ENCODE measurements around the gene ZNF215. TPM values are rescaled to one million over a fixed set of nuclear protein-coding genes. Genes with fewer than 3 reads are reported as not detected.

ZNF215 gene
- total and polyA plus RNA-seq, 2 of the 8 experiments (the other 6 are each of a cell fraction or from before 2014, with no cell fraction given), result 6.4 to 17.9 TPM

DNA sequence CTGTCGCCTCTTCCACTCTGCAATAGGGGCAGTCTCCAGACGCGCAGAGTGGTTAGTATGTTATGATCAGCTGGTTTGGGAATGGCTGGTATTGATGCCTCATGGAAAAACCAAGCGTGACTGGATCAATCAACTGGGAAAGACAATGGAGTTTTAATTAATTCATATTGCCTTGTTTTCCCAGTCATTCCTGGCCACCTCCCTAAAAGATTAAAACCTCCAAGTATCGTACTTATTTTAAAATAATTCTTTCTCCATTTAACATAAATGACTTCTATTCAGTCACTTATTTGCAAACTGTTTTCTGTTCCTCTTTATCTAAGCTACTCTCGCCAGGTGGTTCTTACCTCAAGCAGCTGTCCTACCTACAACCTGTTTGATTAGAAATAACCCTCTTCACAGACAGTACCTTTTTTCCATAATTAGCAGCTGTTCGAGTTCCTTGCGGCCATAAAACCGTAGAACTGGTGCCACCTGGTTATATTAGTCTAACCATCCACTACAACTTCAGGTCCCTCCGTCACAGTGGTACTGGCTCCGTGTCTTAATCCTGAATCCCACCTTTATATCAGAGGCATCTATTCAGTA lies 898 bp downstream of the ZNF215 start:
- 33% methylated on average over 11 of the region's 11 CpGs; no CpG with 5 or more reads in 1 of the 2 experiments for WGBS, 2 experiments (ENCODE audit: extremely low coverage in 1 of 2, insufficient coverage in 1 of 2, insufficient read length in 1 of 2, insufficient replicate concordance in 2 of 2, low coverage in 1 of 2, low lambda C conversion rate in 2 of 2, missing lambda C conversion rate in 1 of 2)
- Histone ChIP-seq H3K23me2 (ENCODE audit: low read depth, low read length) (peaks cover 7% of the 10 kb centered on the region; the same call in 1 of the 2 replicates), H2AFZ (ENCODE audit: low read length) (peak overlapping the region; percentile 97; the same call in 1 of the 2 replicates), H4K20me1 (replicated peaks in 1 of 2; ENCODE audit: control insufficient read depth in 1 of 2, insufficient read depth in 2 of 2, low read length in 2 of 2) (no peaks in the 10 kb centered on the region), H3K9ac (replicated peaks in 1 of 4; ENCODE audit: extremely low read depth in 1 of 4, low read depth in 3 of 4, low read length in 3 of 4) (peak overlapping the region; percentile 73 to 93 (median 84)), H3K9me3 (ENCODE audit: insufficient read depth in 2 of 2, low read depth in 1 of 2, low read length in 1 of 2) (no peaks in the 10 kb centered on the region), H3K23ac (ENCODE audit: insufficient read length) (no peak overlapping the region), H3K79me2 (ENCODE audit: control insufficient read depth in 1 of 2, insufficient read depth in 2 of 2, low read length in 2 of 2) (peaks cover 0 to 35% of the 10 kb centered on the region in 2 experiments; a peak in 2 of 4 replicates), H3K27ac (ENCODE audit: low read depth, low read length) (peak overlapping the region; percentile 72; the same call in 1 of the 2 replicates), H3K4ac (replicated peaks; ENCODE audit: insufficient read length, low read depth, low read length) (no peak overlapping the region), H3K56ac (replicated peaks; ENCODE audit: insufficient read length, low read depth, low read length) (no peak overlapping the region), H2BK120ac (replicated peaks; ENCODE audit: low read depth, low read length) (no peak overlapping the region), H3K4me1 (replicated peaks in 1 of 4; ENCODE audit: control insufficient read depth in 3 of 4, insufficient read depth in 4 of 4, low read length in 3 of 4) (peaks cover 2 to 10% (median 7%) of the 10 kb centered on the region in 4 experiments; a peak in 5 of 7 replicates), H3K79me1 (ENCODE audit: low read depth, low read length) (no peaks in the 10 kb centered on the region; the same call in 1 of the 2 replicates), H2BK5ac (ENCODE audit: low read depth, low read length) (peak overlapping the region; percentile 83; the same call in 1 of the 2 replicates), H3K14ac (ENCODE audit: insufficient read length) (no peak overlapping the region), H3K36me3 (ENCODE audit: control insufficient read depth in 2 of 4, insufficient read depth in 4 of 4, low read length in 3 of 4) (peaks cover 0 to 5% (median 0%) of the 10 kb centered on the region in 4 experiments; a peak in 2 of 8 replicates), H3K27me3 (replicated peaks in 1 of 4; ENCODE audit: control insufficient read depth in 3 of 4, extremely low read depth in 1 of 4, insufficient read depth in 3 of 4, low read length in 3 of 4) (no peaks in the 10 kb centered on the region), H4K5ac (ENCODE audit: insufficient read length, low read depth, low read length) (no peak overlapping the region), H3K4me3 (ENCODE audit: extremely low read depth in 1 of 4, insufficient read depth in 2 of 4, low read depth in 3 of 4, low read length in 4 of 4) (peak overlapping the region; percentile 58 to 99 (median 96)), H2BK15ac (ENCODE audit: low read length) (no peak overlapping the region), H3K18ac (ENCODE audit: extremely low read depth, low read length) (peak overlapping the region; percentile 88), H3K4me2 (ENCODE audit: insufficient read depth in 1 of 2, low read depth in 2 of 2, low read length in 2 of 2) (peak overlapping the region; percentile 70 to 98), H4K91ac (replicated peaks; ENCODE audit: insufficient read length, low read length) (peak overlapping the region; percentile 31), H4K8ac (ENCODE audit: extremely low read depth, insufficient read depth, low read length) (no peak overlapping the region), H2AK5ac (ENCODE audit: low read depth, low read length) (no peak overlapping the region), H2BK12ac (ENCODE audit: low read depth, low read length) (no peak overlapping the region; the same call in 1 of the 2 replicates), H2BK20ac (ENCODE audit: low read length) (no peak overlapping the region)
- peak; percentile 19 for FAIRE-seq
- CTCF ChIA-PET (ENCODE audit: partially characterized antibody), result interaction anchor here (0.7 to 1.9 kb wide), 3 partner anchors 64 to 173 kb away, joined by 3 to 5 read pairs (median 4); partner anchors contain the start of gene OR10A2
- POLR2A ChIA-PET (ENCODE audit: partially characterized antibody), result interaction anchor here (0.9 to 1.7 kb wide), 6 partner anchors 18 to 605 kb away, joined by 3 to 4 read pairs (median 3); no protein-coding TSS in a partner anchor
- DNase-seq (ENCODE audit: low read depth in 1 of 2, low spot score in 2 of 2), result no peak
- no peak for TF ChIP-seq SIN3A (conservative IDR thresholded peaks at IDR 0.05 in 1 of 2, IDR thresholded peaks at IDR 0.05 in 1 of 2; ENCODE audit: low read depth in 1 of 2, low read length in 2 of 2)
- TF ChIP-seq, protein P1, sequence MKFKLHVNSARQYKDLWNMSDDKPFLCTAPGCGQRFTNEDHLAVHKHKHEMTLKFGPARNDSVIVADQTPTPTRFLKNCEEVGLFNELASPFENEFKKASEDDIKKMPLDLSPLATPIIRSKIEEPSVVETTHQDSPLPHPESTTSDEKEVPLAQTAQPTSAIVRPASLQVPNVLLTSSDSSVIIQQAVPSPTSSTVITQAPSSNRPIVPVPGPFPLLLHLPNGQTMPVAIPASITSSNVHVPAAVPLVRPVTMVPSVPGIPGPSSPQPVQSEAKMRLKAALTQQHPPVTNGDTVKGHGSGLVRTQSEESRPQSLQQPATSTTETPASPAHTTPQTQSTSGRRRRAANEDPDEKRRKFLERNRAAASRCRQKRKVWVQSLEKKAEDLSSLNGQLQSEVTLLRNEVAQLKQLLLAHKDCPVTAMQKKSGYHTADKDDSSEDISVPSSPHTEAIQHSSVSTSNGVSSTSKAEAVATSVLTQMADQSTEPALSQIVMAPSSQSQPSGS (IDR thresholded peaks at IDR 0.05; ENCODE audit: low read length), result no peak
- no peak for TF ChIP-seq CBX8 (IDR thresholded peaks at IDR 0.05; ENCODE audit: borderline replicate concordance, low read depth, low read length)
- TF ChIP-seq KDM1A (IDR thresholded peaks at IDR 0.05; ENCODE audit: borderline replicate concordance, low read length), result no peak
- TF ChIP-seq SUZ12 (IDR thresholded peaks at IDR 0.05; ENCODE audit: low read length), result no peak
- no peak for TF ChIP-seq SAP30 (IDR thresholded peaks at IDR 0.05; ENCODE audit: insufficient read depth, insufficient replicate concordance, low read length)
- TF ChIP-seq GABPA (IDR thresholded peaks at IDR 0.05; ENCODE audit: borderline replicate concordance, insufficient read depth, low read length), result no peak
- no peak for TF ChIP-seq CEBPB (IDR thresholded peaks at IDR 0.05; ENCODE audit: low read depth, low read length)
- TF ChIP-seq, protein P2, sequence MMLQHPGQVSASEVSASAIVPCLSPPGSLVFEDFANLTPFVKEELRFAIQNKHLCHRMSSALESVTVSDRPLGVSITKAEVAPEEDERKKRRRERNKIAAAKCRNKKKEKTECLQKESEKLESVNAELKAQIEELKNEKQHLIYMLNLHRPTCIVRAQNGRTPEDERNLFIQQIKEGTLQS (IDR thresholded peaks at IDR 0.05; ENCODE audit: insufficient read depth, low read depth, low read length), result no peak

Data from H1 (cell line).